ENCODE results near the gene MICALL1.

The MICALL1 gene

DNA sequence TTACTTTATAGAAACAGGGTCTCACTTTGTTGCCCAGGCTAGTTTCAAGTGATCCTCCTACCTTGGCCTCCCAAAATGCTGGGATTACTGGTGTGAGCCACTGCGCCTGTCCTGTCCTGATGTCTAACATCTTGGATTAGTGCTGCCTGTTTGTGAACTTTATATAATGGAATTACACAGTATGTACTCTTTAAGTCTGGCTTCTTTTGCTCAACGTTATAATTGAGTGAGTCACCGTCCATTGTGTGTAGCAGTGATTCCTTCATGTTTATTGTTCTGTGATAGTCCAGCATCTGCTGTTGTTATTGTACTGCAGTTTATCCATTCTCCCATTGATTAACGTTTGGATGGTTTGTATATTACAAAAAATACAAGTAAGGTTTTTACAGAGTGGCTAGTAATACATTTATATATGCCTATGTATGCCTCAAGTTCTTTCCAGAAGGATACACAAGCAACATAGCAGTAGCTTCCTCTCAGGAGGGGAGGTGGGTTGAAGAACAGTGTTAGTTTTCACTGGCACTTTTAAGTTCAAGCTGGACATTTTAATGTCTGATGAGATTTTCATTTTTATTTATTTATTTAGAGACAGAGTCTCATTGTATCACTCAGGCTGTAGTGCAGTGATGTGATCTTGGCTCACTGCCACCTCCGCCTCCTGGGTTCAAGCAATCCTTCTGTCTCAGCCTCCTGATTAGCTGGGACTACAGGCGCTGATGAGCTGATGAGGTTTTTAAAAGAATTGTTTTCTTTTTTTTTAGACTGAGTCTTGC lies 25.2 kb upstream of the MICALL1 start:
- no peak for TF ChIP-seq FOXK2 (IDR thresholded peaks at IDR 0.05)
- no peak for DNase-seq (ENCODE audit: extremely low spot score)
- ChIA-PET POLR2A (interaction anchor here (0.6 kb wide), 1 partner anchor 31 kb away, joined by 3 read pairs; the partner anchor contains the start of gene EIF3L), CTCF (interaction anchor here (0.9 kb wide), 1 partner anchor 17 kb away, joined by 4 read pairs; no protein-coding TSS in a partner anchor)

GRCh38 chr22:37884420-37884819 lies 21.7 kb upstream of the MICALL1 start:
- DNase-seq (ENCODE audit: extremely low spot score), result no peak
- TF ChIP-seq NFRKB (IDR thresholded peaks at IDR 0.05), result no peak
- POLR2A ChIA-PET, result interaction anchor here (1.3 kb wide), 1 partner anchor 22 kb away, joined by 5 read pairs; the partner anchor contains the start of gene MICALL1
- CTCF ChIA-PET, result no interaction called here

DNA sequence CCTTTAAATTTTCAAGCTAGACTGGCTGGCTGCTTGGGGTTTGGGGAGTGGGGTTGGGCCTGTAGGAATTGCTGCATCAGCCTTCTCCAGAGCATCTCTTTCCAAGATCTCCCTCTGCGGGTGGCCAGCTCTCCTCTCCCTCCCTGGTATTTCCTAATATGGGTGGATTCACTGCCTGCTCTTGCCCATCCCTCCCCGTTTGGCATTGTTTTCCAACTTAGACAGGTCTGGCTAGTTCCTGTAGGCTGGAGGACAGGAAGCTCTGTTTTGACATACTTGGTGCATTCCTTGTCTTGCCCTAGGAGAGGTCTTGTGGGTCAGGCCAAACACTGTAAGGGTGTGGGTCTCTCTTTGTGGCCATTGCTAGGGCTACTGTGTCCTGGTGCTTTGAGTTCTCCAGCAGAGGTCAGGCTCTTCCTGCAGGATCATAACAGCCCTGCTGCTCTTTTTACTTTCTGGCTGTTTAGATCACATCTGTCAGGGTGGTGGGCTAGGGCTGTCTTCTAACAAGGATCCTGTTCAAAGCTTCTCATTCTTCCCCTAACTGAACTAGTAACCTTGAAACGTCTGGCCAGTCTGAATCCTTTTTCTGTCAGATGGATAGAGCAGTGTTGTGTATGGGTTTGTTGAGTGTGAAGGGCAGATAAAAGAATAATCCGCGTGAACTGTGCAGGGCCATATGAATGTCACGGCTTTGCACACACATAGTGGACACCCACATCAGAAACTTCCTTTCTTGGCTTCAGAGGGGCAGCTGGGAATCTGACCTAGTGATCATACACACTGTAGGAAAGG lies 18.3 kb upstream of the MICALL1 start:
- TF ChIP-seq FOXK2 (IDR thresholded peaks at IDR 0.05) (no peak), FOXM1 (IDR thresholded peaks at IDR 0.05; ENCODE audit: borderline replicate concordance) (no peak), ZNF384 (IDR thresholded peaks at IDR 0.05) (no peak), FOXA1 (IDR thresholded peaks at IDR 0.05) (no peak), ARNT (IDR thresholded peaks at IDR 0.05) (no peak)
- TF ChIP-seq, protein P1, sequence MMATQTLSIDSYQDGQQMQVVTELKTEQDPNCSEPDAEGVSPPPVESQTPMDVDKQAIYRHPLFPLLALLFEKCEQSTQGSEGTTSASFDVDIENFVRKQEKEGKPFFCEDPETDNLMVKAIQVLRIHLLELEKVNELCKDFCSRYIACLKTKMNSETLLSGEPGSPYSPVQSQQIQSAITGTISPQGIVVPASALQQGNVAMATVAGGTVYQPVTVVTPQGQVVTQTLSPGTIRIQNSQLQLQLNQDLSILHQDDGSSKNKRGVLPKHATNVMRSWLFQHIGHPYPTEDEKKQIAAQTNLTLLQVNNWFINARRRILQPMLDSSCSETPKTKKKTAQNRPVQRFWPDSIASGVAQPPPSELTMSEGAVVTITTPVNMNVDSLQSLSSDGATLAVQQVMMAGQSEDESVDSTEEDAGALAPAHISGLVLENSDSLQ (IDR thresholded peaks at IDR 0.05), result no peak
- POLR2A ChIA-PET, result interaction anchor here (1.6 kb wide), 1 partner anchor 18 kb away, joined by 3 read pairs; the partner anchor contains the start of gene MICALL1
- CTCF ChIA-PET, result interaction anchor here (0.8 to 1.6 kb wide), 8 partner anchors 8 to 89 kb away, joined by 3 to 7 read pairs (median 4); no protein-coding TSS in a partner anchor
- no peak for DNase-seq (ENCODE audit: extremely low spot score)

GRCh38 chr22:37891926-37892325 lies 14.2 kb upstream of the MICALL1 start:
- TF ChIP-seq FOXM1 (IDR thresholded peaks at IDR 0.05; ENCODE audit: borderline replicate concordance), result no peak
- no peak for TF ChIP-seq FOXA1 (IDR thresholded peaks at IDR 0.05)
- no peak for TF ChIP-seq NFRKB (IDR thresholded peaks at IDR 0.05)
- TF ChIP-seq, protein P1 (IDR thresholded peaks at IDR 0.05), result no peak
- no peak for TF ChIP-seq LEF1 (IDR thresholded peaks at IDR 0.05; ENCODE audit: borderline replicate concordance)
- TF ChIP-seq HDGF (IDR thresholded peaks at IDR 0.05; ENCODE audit: borderline replicate concordance), result no peak
- no peak for TF ChIP-seq ARNT (IDR thresholded peaks at IDR 0.05)
- TF ChIP-seq BHLHE40 (IDR thresholded peaks at IDR 0.05; ENCODE audit: borderline replicate concordance), result no peak
- no peak for TF ChIP-seq SP1 (IDR thresholded peaks at IDR 0.05)
- TF ChIP-seq L3MBTL2 (conservative IDR thresholded peaks at IDR 0.05), result no peak
- no peak for TF ChIP-seq FOXK2 (IDR thresholded peaks at IDR 0.05)
- no peak for TF ChIP-seq ZNF384 (IDR thresholded peaks at IDR 0.05)
- no peak for TF ChIP-seq ELF4 (IDR thresholded peaks at IDR 0.05)
- TF ChIP-seq SUZ12 (IDR thresholded peaks at IDR 0.05), result no peak
- no peak for TF ChIP-seq TARDBP (IDR thresholded peaks at IDR 0.05)
- CTCF ChIA-PET, result interaction anchor here (0.6 to 2.1 kb wide), 3 partner anchors 9 to 29 kb away, joined by 3 to 9 read pairs (median 3); no protein-coding TSS in a partner anchor
- no peak for DNase-seq (ENCODE audit: extremely low spot score)
- POLR2A ChIA-PET, result interaction anchor here (3.6 kb wide), 1 partner anchor 14 kb away, joined by 18 read pairs; the partner anchor contains the start of gene MICALL1

DNA sequence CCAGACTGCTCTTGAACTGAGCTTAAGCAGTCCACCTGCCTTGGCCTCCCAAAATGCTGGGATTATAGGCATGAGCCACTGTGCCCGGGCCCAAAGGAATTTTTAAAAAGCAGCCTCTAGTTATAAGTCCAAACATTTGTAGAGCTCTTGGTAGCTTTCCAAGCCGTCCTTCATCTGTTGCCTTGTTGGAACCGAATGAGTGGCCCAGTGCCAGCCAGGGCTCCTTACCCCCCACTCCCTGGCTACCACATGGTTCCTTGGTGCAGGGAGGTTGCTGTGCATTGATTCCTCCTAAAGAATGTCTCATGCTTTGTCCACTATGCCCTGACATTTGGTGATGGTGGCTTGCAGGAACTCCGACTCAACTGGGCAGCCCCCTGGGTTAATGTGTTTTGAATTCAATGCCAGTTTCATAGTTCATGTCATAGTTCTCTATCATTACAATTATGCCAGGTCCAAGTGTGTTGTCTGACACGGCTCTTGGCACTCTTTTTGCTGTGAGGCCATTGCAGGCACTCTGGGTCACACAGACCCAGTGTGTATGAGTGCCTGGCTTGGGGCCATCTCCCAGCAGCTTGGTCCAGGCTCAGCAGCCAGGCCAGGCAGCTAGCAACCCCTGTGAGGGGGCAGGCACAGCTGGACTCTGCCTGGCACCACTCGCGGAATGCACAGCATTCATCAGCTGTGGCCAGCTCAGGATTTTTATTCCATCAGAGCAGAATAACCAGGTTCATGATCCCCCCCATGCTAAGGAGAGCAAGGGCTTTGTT lies 13.3 kb upstream of the MICALL1 start:
- ChIA-PET POLR2A (interaction anchor here (1.2 to 3.6 kb wide), 3 partner anchors 11 to 61 kb away, joined by 3 to 18 read pairs (median 4); partner anchors contain the start of genes C22orf23, MICALL1 and POLR2F), CTCF (interaction anchor here (0.6 to 2.1 kb wide), 3 partner anchors 9 to 29 kb away, joined by 3 to 9 read pairs (median 3); no protein-coding TSS in a partner anchor)
- DNase-seq (ENCODE audit: extremely low spot score), result no peak
- TF ChIP-seq, protein P1 (IDR thresholded peaks at IDR 0.05), result no peak
- TF ChIP-seq FOXM1 (IDR thresholded peaks at IDR 0.05; ENCODE audit: borderline replicate concordance), result no peak

GRCh38 chr22:37893583-37893983 lies 12.5 kb upstream of the MICALL1 start:
- no peak for DNase-seq (ENCODE audit: extremely low spot score)
- CTCF ChIA-PET, result interaction anchor here (0.6 to 2.1 kb wide), 2 partner anchors 30 to 603 kb away, joined by 3 to 9 read pairs; no protein-coding TSS in a partner anchor
- POLR2A ChIA-PET, result interaction anchor here (1.2 to 3.6 kb wide), 3 partner anchors 10 to 60 kb away, joined by 3 to 18 read pairs (median 4); partner anchors contain the start of genes C22orf23, MICALL1 and POLR2F
- TF ChIP-seq, protein P1 (IDR thresholded peaks at IDR 0.05), result no peak
- TF ChIP-seq CTBP1 (IDR thresholded peaks at IDR 0.05; ENCODE audit: borderline replicate concordance), result no peak
- TF ChIP-seq FOXK2 (IDR thresholded peaks at IDR 0.05), result no peak
- TF ChIP-seq HDGF (IDR thresholded peaks at IDR 0.05; ENCODE audit: borderline replicate concordance), result no peak
- TF ChIP-seq ZNF384 (IDR thresholded peaks at IDR 0.05), result no peak
- no peak for TF ChIP-seq ELF4 (IDR thresholded peaks at IDR 0.05)
- TF ChIP-seq L3MBTL2 (conservative IDR thresholded peaks at IDR 0.05), result no peak
- no peak for TF ChIP-seq ARNT (IDR thresholded peaks at IDR 0.05)
- TF ChIP-seq SP1 (IDR thresholded peaks at IDR 0.05), result no peak
- no peak for TF ChIP-seq LEF1 (IDR thresholded peaks at IDR 0.05; ENCODE audit: borderline replicate concordance)
- TF ChIP-seq FOXM1 (IDR thresholded peaks at IDR 0.05; ENCODE audit: borderline replicate concordance), result no peak
- no peak for TF ChIP-seq BHLHE40 (IDR thresholded peaks at IDR 0.05; ENCODE audit: borderline replicate concordance)

All from HEK293T (cell line).